Stimulated activated CD4-positive, alpha-beta T cell treated with anti-CD3 and anti-CD28 coated beads, Interleukin-15, amount 100 ng/mL, for 48 hours (primary cell): ENCODE measurements around the gene BTBD9.

ENCODE experiments used
- DNase-seq, 2 donors: peaks; one replicate each; pipeline ENCODE4 v3.0.0-alpha.2; 2020; ENCODE audit warnings: low read depth in 2 of 2

The BTBD9 gene

GRCh38 chr6:38639498-38640215 is at the start of gene BTBD9:
TSS of gene BTBD9 (minus strand) at chr6:38639929.
- DNase-seq, result peak; percentile 60 to 68

GRCh38 chr6:38688579-38689087 is 48.9 kb upstream of the BTBD9 start:
- DNase-seq, result no peak

GRCh38 chr6:38687549-38687948 is 47.8 kb upstream of the BTBD9 start:
- DNase-seq, result no peak

- DNase-seq, result no peak
These were observed 47.3 kb upstream of the BTBD9 start for GRCh38 chr6:38687043-38687353.

GRCh38 chr6:38686270-38687042 is 46.7 kb upstream of the BTBD9 start:
- no peak for DNase-seq

- no peak for DNase-seq
These were observed 45.2 kb upstream of the BTBD9 start for GRCh38 chr6:38684904-38685303.

- no peak for DNase-seq
These were observed 44.5 kb upstream of the BTBD9 start for GRCh38 chr6:38684237-38684636.

GRCh38 chr6:38681850-38682249 is 42.1 kb upstream of the BTBD9 start:
- DNase-seq, result no peak

- no peak for DNase-seq
These were observed 39.9 kb upstream of the BTBD9 start for GRCh38 chr6:38679668-38680067.

GRCh38 chr6:38678178-38678760 is 38.5 kb upstream of the BTBD9 start:
- no peak for DNase-seq

GRCh38 chr6:38676974-38677544 is 37.3 kb upstream of the BTBD9 start:
- no peak for DNase-seq

- DNase-seq, result no peak
These were observed 36.7 kb upstream of the BTBD9 start for GRCh38 chr6:38676236-38676973.

- no peak for DNase-seq
These were observed 33.9 kb upstream of the BTBD9 start for GRCh38 chr6:38673397-38674165.

GRCh38 chr6:38671885-38672467 is 32.2 kb upstream of the BTBD9 start:
- DNase-seq, result no peak

GRCh38 chr6:38658418-38659167 is 18.9 kb upstream of the BTBD9 start:
- no peak for DNase-seq

GRCh38 chr6:38656896-38657295 is 17.2 kb upstream of the BTBD9 start:
- no peak for DNase-seq

GRCh38 chr6:38654263-38654662 is 14.5 kb upstream of the BTBD9 start:
- no peak for DNase-seq

- no peak for DNase-seq
These were observed 11.5 kb upstream of the BTBD9 start for GRCh38 chr6:38651121-38651784.

- DNase-seq, result no peak
These were observed 10.6 kb upstream of the BTBD9 start for GRCh38 chr6:38650207-38650752.
